D721Med (cell line): Measurements from ENCODE around the gene TRAPPC2.

Source experiments
- DNase-seq: peaks from one replicate; pipeline ENCODE4 v3.0.0; 2011; ENCODE audit warnings: low spot score; ENCODE audit not compliant: insufficient read length
- FAIRE-seq: peaks from 2 replicates; lab custom pipeline; 2011; peaks lifted over from hg19 to GRCh38; lab: Jason Lieb, UNC
- TF ChIP-seq, protein P1 (sequence below): IDR thresholded peaks from 2 replicates; pipeline ENCODE4 v1.5.1; 2012; ENCODE audit warnings: mild to moderate bottlenecking, control low read depth; ENCODE audit not compliant: insufficient read depth; ENCODE audit errors: missing control alignments

TRAPPC2 gene

GRCh38 chrX:13699183-13699826 is 35.1 kb downstream of the TRAPPC2 start:
- FAIRE-seq = no peak
- TF ChIP-seq, protein P1, sequence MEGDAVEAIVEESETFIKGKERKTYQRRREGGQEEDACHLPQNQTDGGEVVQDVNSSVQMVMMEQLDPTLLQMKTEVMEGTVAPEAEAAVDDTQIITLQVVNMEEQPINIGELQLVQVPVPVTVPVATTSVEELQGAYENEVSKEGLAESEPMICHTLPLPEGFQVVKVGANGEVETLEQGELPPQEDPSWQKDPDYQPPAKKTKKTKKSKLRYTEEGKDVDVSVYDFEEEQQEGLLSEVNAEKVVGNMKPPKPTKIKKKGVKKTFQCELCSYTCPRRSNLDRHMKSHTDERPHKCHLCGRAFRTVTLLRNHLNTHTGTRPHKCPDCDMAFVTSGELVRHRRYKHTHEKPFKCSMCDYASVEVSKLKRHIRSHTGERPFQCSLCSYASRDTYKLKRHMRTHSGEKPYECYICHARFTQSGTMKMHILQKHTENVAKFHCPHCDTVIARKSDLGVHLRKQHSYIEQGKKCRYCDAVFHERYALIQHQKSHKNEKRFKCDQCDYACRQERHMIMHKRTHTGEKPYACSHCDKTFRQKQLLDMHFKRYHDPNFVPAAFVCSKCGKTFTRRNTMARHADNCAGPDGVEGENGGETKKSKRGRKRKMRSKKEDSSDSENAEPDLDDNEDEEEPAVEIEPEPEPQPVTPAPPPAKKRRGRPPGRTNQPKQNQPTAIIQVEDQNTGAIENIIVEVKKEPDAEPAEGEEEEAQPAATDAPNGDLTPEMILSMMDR = no peak
- DNase-seq = no peak

DNA sequence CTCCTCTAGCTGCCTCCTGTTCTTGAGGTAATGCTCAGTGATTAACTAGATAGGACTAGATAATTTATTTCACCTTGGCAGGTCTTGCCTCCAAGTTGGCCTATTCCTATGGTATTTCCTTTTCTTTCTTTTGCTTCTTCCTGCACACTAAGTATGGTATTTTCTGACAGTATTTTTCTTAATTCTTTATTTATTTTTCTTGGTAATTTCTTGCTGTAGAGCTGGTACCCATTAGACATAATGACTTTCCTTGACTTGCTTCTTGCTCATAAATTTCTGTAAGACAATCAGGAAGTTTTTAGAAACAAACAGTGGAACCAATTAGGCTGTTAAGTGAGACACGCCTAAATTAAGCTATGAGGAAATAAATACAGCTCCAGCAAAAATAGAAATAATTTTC is 36.0 kb downstream of the TRAPPC2 start:
- DNase-seq (no peak), FAIRE-seq (no peak)

GRCh38 chrX:13697976-13698375 is 36.4 kb downstream of the TRAPPC2 start:
- TF ChIP-seq, protein P1 = no peak
- FAIRE-seq = no peak
- DNase-seq = no peak

More for the DNA sequence above, 36.0 kb downstream of the TRAPPC2 start:
- TF ChIP-seq, protein P1 = no peak

- TF ChIP-seq, protein P1 = no peak
- FAIRE-seq (no peak), DNase-seq (no peak)
Measured at GRCh38 chrX:13697455-13697854, 37.0 kb downstream of the TRAPPC2 start.

- TF ChIP-seq, protein P1 = no peak
- no peak for DNase-seq
Measured at GRCh38 chrX:13695601-13696115, 38.8 kb downstream of the TRAPPC2 start.

DNA sequence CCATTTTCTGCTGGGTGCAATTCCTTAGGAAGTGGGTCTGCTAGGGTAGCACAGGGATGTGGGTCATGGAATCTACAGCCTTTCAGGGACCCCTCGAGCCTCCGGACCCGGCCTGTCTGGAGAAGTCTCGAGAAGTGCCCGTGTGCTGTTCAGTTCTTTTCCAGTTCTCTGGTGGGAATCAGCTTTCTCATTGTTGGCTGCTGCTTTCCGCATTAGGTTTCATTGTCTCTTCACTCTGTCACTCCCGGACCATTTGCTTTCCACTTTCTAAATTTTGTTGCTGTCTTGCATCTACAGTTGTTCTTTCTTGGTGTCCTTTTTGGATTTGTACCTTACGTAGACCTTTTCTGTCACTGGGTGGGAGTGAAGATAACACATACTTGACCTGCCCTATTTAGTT is 39.4 kb downstream of the TRAPPC2 start:
- TF ChIP-seq, protein P1 = no peak
- FAIRE-seq = no peak

More at GRCh38 chrX:13695601-13696115, 38.8 kb downstream of the TRAPPC2 start:
- no peak for FAIRE-seq

GRCh38 chrX:13694359-13694758 is 40.1 kb downstream of the TRAPPC2 start:
- no peak for FAIRE-seq
- DNase-seq = no peak
- TF ChIP-seq, protein P1 = no peak

More for the DNA sequence above, 39.4 kb downstream of the TRAPPC2 start:
- no peak for DNase-seq
